HG02885 (cell line): Measurements from ENCODE around the gene NCAN.
"Not testable (repeated sequence)": the region's sequence is repeated elsewhere in the genome, so short reads cannot be mapped to it uniquely, and the experiment has no call there.

Experiments used
- ATAC-seq: cut with Tn5 transposase; IDR thresholded peaks from one replicate; pipeline ENCODE4 v1.9.1; 2021; ENCODE audit warnings: mild to moderate bottlenecking; ENCODE audit not compliant: unreplicated experiment, poor library complexity

The NCAN gene

DNA sequence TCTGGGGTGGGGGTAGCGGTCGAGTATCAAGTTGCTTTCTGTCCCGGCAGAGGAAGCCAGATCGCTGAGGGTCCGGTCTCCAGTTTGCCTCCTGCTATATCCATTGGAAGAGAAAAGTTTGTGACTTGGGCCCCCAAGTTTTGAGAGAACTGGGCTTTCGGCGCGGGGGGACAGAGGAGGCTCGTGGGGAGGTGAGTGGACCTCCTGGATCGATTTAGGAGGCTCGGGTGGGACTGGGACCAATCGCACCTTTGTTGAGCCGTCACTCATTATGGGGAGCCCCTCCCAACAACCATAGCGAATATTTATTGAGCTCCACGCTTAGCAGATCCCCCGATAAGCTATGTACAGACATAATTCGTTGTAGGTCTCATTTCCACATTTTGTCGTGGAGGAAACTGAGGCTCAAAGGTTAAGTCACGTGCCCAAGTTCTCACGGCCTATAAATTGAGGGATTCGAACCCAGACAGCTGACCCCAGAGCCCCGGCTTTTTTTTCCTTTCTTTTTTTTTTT lies 18.8 kb upstream of the NCAN start:
- ATAC-seq = no peak

DNA sequence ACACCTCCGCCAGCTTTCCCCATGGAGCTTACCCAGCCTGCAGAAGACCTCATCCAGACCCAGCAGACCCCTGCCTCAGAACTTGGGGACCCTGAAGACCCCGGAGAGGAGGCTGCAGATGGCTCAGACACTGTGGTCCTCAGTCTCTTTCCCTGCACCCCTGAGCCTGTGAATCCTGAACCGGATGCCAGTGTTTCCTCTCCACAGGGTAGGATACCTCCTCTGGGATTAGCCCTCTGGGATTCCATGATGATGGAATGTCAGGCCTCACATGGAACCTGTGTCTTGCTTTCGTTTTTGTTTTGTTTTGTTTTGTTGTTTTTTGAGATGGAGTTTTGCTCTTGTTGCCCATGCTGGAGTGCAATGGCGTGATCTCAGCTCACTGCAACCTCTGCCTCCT lies 17.8 kb upstream of the NCAN start:
- ATAC-seq = no peak

DNA sequence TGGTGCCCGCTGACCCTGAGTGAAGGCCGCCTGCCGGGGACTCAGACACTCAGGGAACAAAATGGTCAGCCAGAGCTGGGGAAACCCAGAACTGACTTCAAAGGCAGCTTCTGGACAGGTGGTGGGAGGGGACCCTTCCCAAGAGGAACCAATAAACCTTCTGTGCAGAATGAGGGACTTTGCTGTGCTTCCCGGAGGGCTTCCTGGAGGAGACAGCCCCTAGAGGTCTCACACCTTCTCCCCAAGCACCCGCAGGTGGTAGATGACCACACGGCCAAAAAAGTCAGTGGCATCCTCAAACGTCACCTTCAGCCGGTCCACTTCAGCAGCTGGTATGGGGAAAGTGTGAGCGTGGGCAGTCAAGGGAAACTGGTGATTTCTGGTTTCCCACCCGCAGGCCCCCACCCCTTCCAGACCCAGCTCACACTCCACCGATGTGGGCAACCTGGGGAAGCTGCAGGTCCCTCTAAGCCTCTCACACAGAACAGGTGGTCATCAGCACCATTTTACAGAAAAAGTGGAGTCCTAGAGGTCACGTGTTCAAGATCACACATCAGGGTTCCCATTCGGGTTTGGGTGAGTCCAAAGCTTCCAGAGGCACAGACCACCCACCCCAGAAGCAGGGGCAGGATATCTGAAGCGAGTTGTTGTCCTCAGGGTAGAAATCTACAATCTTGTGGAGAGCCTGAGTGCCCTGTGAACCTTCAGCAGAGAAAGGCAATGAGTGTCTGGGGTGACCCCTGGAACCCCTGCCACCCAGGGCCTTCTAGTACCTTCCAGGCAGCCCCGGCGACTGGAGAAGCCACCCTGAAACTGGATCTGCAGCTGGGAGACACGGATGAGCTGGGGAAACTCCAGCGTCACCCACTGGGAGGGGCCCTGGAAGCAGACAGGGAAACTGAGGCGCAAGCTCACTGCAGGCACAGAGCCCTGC lies 9.8 kb upstream of the NCAN start:
- no peak for ATAC-seq

DNA sequence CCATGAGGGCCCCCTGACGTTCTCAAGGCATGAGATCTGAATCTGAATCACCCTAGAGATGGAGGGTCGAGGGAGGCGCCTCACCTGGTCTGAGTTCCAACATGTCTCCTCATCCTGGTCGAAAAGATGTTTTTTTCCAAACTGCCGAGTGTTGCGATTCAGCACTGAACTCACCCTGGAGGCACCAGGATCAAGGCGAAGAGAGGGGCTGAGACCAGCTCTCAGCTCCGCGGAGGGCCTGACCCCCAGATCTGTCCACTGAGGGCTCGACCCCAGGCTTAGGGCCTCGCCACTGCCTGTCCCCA lies 9.1 kb upstream of the NCAN start:
- no peak for ATAC-seq

DNA sequence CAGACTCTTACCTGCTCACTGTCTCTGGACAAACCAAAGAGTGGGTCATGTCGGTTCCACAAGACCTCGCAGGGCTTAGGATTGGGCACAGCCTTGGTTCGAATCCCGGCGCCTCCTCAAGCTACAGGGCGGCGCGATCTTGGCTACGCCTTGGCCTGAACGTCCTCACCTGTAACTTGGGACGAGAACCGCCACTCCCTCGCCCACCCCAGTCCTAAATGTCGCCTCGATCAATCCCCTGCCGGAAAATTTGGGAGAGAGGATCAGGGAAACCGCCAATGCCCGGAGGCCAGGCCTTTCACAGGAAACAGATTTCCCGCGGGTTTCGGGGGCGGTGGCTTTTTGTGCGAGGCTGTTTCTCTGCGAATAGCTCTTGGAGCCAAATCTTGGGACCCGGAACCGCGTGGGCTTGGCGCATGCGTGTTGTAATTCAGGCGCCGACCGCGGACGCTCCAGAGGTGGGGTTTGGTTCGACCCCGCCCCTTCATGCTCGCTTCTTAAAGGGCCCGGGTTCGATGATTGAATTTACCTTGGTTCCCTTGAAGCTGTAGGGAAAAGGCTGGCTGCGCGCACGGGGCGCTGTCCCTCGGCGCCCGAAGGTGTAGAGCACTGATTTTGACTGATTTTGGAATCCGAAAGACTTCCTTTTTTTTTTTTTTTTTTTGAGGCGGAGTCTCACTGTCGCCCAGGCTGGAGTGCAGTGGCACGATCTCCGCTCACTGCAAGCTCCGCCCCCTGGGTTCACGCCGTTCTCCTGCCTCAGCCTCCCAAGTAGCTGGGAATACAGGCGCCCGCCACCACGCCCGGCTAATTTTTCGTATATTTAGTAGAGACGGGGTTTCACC lies 8.5 kb upstream of the NCAN start, which contains the start of gene NR2C2AP:
Gene NR2C2AP, minus strand, starts transcription at position 403 of the 845 bp plus-strand sequence. Its CDS starts 354 bp downstream, at position 49.
- ATAC-seq = peak; percentile 79

DNA sequence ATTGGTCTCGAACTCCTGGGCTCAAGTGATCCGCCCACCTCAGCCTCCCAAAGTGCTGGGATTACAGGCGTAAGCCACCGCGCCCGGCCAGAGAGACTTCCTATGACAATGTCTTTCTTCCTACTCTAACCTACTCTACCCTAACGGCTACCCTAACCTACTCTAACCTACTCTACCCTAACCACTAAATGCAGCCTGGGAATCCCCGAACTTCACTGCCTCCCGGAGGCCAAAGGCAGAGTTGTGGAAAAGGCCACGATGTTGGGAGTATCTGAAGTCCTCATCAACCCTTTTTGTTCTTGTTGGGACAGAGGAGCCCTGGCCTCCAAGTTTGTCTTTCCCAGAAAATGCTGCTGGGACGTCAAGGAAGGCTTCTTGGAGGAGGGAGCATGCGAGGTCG lies 7.6 kb upstream of the NCAN start:
- ATAC-seq = no peak

DNA sequence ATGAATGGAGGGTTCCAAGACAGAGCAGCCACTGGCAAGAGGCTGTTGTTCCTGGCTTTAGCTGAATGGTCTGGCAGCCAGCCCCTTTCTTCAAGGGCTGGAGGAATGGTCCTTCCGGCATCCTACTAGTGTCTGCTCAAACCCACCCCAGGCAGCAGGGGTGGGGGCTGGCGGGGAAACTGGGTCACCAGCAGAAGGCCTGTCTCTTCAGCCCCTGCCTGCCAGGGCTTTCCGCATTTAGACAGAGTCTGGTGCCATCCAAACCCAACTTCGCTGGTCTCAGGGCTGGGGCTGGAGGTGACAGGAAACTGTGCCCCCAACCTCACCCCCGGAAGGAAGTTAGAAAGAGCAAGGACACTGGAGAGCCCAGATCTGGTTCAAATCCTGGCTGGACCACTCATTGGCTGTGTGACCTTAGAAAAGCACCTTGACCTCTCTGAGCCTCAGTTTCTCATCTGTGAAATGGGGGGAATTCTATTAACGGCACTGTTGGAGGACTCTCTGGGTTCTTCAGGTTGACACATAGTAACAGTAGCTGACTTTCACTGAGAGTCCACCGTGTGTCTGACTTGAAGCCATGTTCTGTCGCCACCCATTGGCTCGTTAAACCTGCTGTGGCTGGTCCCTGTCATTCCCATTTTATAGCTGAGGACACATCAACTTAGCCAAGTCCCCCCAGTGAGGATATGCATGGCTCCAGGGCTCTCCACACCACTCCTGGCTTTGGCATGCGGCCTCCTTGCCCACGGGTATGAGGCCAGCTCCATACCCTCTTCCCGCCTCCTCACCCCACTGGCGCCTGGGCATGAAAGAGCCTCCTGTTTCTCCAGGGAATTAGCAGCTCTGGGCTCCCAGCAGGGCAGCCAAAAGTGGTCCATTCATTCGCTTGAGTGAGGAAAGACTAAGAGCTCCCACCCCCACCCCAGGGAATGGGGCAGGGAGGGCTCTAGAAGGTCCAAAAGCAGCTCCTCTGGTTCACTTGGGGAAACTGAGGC lies 6.0 kb upstream of the NCAN start:
- ATAC-seq = no peak

DNA sequence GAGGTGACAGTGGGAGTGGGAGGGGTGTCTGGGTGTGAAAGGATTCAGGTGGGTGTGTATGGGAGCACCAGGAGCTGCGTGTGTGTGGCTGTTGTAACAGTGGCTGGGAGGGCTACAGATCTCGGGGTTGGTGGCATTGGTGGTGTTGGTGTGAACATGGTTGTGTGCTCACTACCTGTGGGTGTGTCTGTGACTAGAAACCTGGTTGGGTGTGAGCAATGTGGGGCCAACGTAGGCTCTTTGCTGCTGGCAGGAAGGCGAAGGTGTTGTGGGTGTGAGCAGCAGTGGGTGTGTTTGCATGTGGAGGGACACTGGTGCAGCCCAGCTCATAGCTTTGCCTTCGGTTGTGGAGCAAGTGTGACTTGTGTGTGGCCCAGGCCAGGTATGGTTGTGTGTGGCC lies 4.8 kb upstream of the NCAN start:
- ATAC-seq = no peak

DNA sequence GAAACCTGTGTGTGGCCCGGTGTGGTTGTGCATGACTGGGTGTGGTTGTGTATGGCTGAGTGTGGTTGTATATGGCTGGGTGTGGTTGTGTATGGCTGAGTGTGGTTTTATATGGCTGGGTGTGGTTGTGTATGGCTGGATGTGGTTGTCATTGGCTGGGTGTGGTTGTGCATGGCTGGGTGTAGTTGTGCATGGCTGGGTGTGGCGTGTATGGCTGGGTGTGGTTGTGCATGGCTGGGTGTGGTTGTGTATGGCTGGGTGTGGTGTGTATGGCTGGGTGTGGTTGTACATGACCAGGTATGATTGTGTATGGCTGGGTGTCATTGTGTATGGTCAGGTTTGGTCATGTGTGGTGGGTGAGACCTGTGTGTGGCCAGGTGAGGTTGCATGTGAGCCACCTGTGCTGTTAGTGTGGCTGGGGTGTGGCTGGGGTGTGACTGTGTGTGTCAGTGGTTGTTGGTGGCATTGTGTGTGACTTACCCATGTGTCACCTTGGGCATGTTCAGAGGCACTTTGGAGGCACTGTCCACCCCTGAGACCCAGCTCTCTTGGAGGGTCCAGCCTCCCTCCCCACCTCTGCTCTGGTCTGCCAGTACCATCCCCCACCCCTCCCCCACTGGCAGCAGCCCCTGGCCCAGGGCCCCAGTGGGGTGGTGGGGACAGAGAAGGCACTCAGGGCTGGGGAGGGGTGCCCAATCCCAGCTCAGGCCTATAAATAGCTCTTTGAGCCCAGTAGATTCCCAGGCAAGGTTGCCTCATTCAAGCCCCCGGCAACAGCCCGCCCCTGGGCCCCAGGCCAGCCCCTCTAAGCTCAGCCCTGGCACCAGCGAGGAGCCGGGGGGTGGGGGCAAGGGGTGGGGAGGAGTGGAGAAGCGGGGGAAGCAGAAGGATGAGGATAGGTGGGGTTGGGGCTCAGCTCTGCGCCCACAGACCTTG lies 3.9 kb upstream of the NCAN start:
- ATAC-seq = no peak

DNA sequence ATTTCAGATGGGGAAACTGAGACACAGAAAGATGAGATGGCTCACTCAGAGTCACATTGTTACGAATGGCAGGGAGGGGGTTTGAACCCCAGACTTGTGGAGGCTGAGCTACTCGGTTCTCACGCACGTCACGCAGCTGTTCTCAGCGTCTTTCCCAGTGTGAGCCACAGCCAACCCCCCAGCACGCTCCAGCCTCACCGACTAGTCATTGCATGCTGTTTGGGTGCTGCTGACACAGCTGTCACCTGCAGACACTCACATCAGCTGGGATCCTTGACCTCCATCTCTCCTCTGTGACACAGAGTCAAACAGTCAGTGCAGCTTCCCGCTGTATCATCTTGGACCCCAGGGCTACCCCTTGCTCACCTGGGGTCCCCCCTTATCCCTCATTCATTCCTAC lies 2.4 kb upstream of the NCAN start:
- no peak for ATAC-seq

DNA sequence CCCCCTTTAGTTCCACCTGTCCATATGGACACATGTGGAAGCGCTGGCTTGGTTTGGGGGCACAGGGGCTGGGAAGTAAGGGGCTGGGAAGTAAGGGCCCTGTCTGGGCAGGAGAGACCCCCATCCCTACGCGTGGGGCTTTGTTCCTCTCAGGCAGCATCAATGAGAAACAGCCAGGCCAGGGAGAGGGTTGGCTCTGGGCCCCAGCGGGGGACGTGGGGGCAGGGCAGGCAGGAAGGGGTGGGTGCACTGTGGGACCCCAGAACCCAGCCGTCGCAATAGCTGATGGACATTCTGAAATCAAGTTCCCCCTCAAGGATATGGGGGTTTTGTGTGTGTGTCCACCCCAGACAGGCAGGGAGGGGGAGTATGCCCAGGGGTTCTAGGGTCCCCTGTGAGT lies 1.2 kb downstream of the NCAN start:
- no peak for ATAC-seq

DNA sequence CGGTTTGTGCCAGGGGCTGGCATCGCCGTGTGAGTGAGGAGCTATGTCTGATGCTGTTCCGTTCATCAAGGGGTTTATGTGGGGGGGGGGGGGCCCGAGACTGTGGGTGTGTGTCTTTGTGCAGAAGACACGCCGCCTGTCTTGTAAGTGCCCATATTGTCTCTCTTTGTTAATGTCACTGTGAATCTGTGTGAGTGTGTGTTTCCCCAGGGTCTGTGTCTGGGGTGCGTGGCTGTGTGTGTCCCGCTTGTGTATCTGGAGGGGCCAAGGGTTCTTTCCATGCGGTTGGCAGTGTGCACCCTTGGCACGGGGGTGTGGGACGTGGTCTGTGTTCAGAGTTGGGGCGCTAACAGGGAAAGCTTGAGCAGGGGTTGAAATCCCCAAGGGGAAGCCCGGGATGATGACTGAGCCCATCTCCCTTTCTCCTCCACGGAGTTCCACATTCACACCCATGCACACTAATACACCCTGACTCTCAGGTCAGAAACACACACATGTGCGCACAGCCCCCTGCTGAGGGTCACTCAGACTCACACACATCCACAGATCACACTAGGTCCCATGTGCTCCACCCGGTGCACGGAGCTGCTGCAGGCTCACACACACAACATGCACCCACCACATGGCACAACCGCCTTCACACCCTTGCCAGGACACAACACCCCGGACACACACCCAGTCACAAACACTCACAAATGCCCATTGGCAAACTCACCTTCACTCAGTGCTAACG lies 1.8 kb downstream of the NCAN start:
- ATAC-seq = no peak

DNA sequence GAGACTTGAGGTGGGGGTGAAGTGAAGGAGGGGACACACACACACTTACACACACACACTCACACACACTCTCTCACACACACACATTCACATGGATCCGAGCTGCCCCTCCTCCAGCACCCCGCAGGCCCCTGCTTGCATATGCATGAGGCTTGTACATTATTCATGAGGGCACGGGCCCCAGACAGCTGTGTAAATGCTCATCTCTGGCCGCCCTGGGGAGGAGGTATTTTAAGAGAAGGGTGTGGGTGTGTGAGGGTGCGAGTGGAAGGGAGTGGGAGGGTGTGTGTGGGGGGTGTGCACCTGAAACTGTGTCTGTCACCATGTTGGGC lies 2.4 kb downstream of the NCAN start:
- ATAC-seq = no peak

DNA sequence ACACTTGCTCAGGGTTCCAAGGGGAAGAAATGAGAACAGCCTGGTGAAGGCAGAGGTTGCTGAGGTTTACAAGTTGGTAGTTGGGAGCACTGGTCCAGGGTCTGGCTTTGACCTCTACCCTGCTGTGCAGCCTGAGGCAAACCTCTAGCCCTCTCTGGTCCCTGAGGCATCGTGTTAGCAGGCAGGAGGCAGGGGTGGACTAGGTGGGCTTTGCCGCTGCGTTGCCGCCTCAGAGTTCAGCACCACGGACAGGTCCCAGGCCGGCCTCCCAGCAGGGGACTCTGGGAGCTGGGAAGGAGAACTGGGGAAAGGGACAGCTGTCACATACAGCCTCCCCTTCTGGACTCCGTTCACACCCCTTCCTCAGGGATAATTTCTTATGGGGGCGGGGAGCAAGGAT lies 3.1 kb downstream of the NCAN start:
- ATAC-seq = no peak

DNA sequence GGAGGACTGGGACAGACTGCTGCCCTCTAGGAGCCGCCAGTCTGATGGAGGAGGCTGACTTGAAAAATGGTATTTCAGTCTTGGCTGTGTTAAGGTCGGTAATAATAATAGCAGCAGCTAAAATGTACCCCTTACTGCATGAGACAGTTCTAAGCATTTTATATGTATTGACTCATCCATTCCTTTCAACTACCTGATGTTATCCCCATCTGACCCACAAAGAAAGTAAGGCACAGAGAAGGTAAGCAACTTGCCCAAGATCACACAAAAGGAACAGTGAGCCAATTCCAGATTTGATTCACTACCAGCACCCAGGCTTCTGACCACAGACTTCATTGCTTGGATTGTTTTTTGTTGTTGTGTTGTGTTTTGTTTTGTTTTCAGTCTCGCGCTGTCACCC lies 4.0 kb downstream of the NCAN start:
- no peak for ATAC-seq

DNA sequence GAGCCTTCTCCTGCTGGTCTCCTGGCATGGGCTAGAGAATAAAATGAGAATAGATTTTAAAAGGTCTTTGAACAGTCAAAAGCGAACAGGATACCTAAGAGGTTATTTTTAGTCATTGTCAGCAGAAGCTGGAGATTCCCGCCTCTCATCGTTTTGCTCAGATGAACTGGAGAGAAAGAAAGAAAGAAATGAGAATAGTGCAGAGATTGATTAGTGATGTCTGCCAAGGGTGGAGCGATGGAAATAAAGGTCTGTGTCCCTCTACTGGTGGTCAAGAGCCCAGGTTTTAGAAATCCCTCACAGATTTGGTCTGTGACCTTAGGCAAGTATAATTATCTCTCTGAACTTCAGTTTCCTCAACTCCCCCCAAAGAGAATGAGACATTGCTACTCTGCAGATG lies 5.3 kb downstream of the NCAN start:
- no peak for ATAC-seq

DNA sequence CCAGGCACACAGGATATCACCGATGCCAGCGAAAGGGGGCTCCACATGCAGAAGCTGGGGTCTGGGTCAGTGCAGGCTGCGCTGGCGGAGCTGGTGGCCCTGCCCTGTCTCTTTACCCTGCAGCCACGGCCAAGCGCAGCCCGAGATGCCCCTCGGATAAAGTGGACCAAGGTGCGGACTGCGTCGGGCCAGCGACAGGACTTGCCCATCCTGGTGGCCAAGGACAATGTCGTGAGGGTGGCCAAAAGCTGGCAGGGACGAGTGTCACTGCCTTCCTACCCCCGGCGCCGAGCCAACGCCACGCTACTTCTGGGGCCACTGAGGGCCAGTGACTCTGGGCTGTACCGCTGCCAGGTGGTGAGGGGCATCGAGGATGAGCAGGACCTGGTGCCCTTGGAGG lies 7.2 kb downstream of the NCAN start:
- ATAC-seq = no peak

DNA sequence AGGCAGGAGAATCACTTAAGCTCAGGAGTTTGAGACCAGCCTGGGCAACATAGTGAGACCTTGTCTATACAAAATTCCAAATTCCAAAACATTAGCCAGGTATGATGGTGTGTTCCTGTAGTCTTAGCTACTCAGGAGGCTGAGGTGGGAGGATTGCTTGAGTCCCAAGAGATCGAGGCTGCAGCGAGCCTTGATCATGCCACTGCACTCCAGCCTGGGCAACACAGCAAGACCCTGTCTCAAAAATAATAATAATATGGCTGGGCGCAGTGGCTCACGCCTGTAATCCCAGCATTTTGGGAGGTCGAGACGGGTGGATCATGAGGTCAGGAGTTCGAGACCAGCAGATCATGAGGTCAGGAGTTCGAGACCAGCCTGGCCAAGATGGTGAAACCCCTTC lies 9.2 kb downstream of the NCAN start:
- not testable (repeated sequence) for ATAC-seq

DNA sequence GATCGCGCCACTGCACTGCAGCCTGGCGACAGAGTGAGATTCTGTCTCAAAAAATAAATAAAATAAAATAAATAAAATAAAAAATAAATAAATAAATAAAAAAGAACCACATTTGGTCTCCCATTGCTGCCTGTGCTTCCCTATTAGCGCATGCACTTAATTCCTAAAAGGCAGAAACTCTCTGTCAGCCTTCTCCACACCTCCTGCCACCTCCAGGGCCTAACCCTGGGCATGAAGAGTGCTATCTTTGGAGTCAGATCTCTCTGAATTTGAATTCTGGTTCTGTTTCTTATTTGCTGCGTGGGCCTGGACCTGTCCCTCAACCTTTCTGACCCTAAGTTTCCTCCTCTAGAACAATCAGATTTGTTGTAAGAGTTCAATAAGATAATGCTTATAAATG lies 11.3 kb downstream of the NCAN start:
- no peak for ATAC-seq
